Activated naive CD4-positive, alpha-beta T cell treated with anti-CD3 and anti-CD28 coated beads, Interleukin-2, amount 10 ng/mL, durations not matched to agents 7 days and 5 days (primary cell): ENCODE data around the gene ACR.
A peak's percentile ranks its signal among the peaks of the same experiment; 100 is the strongest.
"Not testable (repeated sequence)": the region's sequence is repeated elsewhere in the genome, so short reads cannot be mapped to it uniquely, and the experiment has no call there.

Experiments
- CTCF ChIA-PET: fragments of 350-600 bp; sonication (Branson Sonifier 250); formaldehyde crosslinking; loops from one replicate; lab custom pipeline; 2021; ENCODE audit warnings: antibody characterized with exemption; lab: Charles Lee
- DNase-seq: peaks from one replicate; pipeline ENCODE4 v3.0.0-alpha.2; 2020
- H3K27ac Mint-ChIP-seq: one replicate; pipeline ENCODE4 v1.8.0; 2021; ENCODE audit warnings: mild to moderate bottlenecking, moderate library complexity, mixed read lengths
- H3K27me3 Mint-ChIP-seq: one replicate; pipeline ENCODE4 v1.8.0; 2021; ENCODE audit warnings: mild to moderate bottlenecking, mixed read lengths
- H3K36me3 Mint-ChIP-seq: one replicate; pipeline ENCODE4 v1.8.0; 2021; ENCODE audit warnings: mixed read lengths
- H3K4me1 Mint-ChIP-seq: one replicate; pipeline ENCODE4 v1.8.0; 2021; ENCODE audit warnings: mixed read lengths
- H3K4me3 Mint-ChIP-seq: one replicate; pipeline ENCODE4 v1.8.0; 2021; ENCODE audit warnings: mild to moderate bottlenecking, moderate library complexity, mixed read lengths
- H3K9me3 Mint-ChIP-seq: one replicate; pipeline ENCODE4 v1.8.0; 2021; ENCODE audit warnings: mixed read lengths

The ACR gene

DNA sequence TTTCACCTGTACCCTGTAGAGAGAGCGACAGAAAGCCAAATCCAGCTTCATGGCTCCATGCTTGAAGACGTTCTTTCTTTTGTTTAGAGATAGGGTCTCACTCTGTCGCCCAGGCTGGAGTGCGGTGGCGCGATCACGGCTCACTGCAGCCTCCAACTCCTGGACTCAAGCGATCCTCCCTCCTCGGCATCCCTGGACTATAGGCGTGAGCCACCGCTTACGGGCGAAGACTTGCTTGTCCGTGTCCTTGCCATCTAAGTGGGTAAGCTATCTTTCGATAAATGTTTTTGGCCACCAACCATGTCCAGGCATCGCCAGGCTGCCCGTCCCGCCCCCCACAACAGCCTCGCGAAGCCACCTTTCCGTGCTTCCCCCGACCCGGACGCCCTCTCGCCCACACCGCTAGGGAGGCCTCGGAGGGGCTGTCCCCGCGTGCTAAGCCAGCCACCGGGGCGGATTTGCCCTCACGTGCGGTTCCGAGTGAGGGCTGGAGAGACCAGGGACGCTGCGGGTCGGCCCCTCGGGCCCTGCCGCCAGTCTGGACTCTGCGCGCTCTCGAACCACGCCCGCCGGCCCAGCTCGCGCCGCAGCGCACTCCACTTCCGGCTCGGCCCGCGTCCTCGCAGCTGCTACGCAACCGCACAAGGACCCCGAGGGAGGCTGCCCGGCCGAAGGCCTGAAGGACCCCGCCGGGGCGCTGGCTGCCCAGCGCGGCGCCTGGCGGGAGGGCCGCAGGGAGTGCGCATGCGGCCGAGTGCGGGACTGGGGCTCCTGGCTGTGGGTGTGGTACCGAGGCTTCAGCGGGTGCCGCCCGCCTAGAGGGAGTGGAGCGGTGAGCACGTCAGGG, 45.3 kb downstream of the ACR start, which contains the start of gene RABL2B:
RABL2B (minus strand) TSS at position 604 of the 847 bp plus-strand sequence. CDS start 1,342 bp downstream, outside the sequence.
- H3K9me3 Mint-ChIP-seq, CTCF ChIA-PET, H3K27me3 Mint-ChIP-seq, H3K36me3 Mint-ChIP-seq: not testable (repeated sequence)
- H3K4me3 Mint-ChIP-seq: peak within 1 kb of the TSS; percentile 80
- H3K27ac Mint-ChIP-seq: peak within 1 kb of the TSS; percentile 42
- H3K4me1 Mint-ChIP-seq: peaks cover 12% of the 10 kb centered on the region
- peak; percentile 92 for DNase-seq

DNA sequence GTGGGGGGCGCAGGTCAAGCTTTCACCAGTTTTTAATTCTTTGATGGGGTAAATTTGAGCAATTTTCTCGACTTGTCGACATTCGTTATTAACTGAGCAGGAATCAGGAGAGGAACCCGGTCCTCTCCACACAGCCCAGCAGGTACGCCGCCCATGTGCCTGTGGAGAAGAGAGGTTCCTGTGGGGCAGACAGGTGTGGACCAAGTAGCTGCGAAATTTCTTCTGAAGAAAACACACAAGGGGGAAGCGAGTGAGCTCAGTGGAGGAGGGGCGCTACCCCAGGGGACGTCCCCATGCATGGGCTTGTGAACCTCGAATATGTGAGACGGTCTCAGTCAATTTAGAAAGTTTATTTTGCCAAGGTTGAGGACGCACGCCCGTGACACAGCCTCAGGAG, 45.9 kb downstream of the ACR start:
- CTCF ChIA-PET, H3K36me3 Mint-ChIP-seq, H3K27me3 Mint-ChIP-seq, H3K9me3 Mint-ChIP-seq: not testable (repeated sequence)
- Mint-ChIP-seq H3K4me1 (peaks cover 12% of the 10 kb centered on the region), H3K27ac (peak overlapping the region; percentile 42), H3K4me3 (peak overlapping the region; percentile 80)
- peak; percentile 31 for DNase-seq

DNA sequence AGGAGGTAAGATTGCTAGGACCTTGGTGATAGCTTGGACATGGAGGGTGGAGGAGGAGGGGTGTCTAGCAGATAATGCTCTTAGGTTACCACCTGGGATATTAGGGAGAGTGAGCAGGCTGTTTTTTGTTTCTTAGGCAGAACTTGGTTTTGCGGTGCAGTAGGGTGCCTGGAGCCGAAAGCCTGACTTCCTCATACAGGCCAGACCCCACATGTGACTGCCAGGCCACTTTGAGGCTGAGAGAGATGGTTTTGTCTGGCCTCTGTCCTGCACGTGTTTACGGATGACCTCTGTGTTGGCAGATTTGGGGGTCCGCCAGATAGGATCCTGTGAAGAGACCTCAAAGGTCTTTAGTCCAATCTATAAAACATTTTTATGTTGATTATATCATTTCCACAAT, 47.3 kb downstream of the ACR start:
- H3K27ac Mint-ChIP-seq, CTCF ChIA-PET, H3K36me3 Mint-ChIP-seq, H3K9me3 Mint-ChIP-seq, H3K27me3 Mint-ChIP-seq, DNase-seq, H3K4me3 Mint-ChIP-seq: not testable (repeated sequence)
- H3K4me1 Mint-ChIP-seq: peaks cover 12% of the 10 kb centered on the region

DNA sequence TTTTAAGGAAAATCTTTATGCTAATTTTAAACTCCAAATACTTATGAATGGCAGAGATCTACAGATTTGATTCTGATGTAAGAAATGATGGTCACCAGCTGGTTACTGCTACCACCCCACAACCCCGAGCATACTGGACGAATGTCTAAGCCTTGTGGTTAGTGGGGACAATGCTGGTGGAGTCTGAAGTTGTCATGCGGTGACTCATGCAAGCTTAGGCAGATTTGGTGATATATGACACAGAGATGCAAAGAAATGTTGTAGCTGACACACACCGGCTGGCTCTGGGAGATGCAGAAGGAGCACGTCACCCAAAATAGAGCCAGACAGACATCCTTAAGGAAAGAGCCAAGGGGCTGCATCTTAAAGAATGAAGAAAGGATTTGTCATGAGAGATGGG, 48.9 kb downstream of the ACR start:
- peaks cover 12% of the 10 kb centered on the region for H3K4me1 Mint-ChIP-seq
- DNase-seq, H3K27me3 Mint-ChIP-seq, H3K4me3 Mint-ChIP-seq, H3K9me3 Mint-ChIP-seq, CTCF ChIA-PET, H3K27ac Mint-ChIP-seq, H3K36me3 Mint-ChIP-seq: not testable (repeated sequence)
